Measurements from ENCODE around the gene KCNQ5.

- TF ChIP-seq CTCF (IDR thresholded peaks at IDR 0.05 in 2 of 3, conservative IDR thresholded peaks at IDR 0.05 in 1 of 3; ENCODE audit: borderline replicate concordance in 1 of 3, insufficient read depth in 1 of 3, low read depth in 2 of 3, low read length in 2 of 3) (no peak), REST (IDR thresholded peaks at IDR 0.05; ENCODE audit: low read depth) (no peak), EZH2 (IDR thresholded peaks at IDR 0.05) (no peak), ZNF274 (IDR thresholded peaks at IDR 0.05; ENCODE audit: low read depth, low read length) (no peak), JUND (IDR thresholded peaks at IDR 0.05) (no peak), POLR2A (IDR thresholded peaks at IDR 0.05; ENCODE audit: borderline replicate concordance, extremely low read depth, insufficient read depth, insufficient read length) (no peak), POLR2AphosphoS5 (IDR thresholded peaks at IDR 0.05; ENCODE audit: low read depth, low read length) (no peak)
These were observed 485.2 kb downstream of the KCNQ5 start for GRCh38 chr6:73107016-73107415.

All from HCT116 (cell line).